Measurements from ENCODE around the gene ETS2. TPM values are rescaled to one million over a fixed set of nuclear protein-coding genes. Genes with fewer than 3 reads are reported as not detected.

The ETS2 gene
- total and polyA plus RNA-seq, 2 of the 8 experiments (the other 6 are each of a cell fraction or from before 2014, with no cell fraction given): 11.0 to 45.1 TPM

- no peak for TF ChIP-seq CHD7 (IDR thresholded peaks at IDR 0.05; ENCODE audit: insufficient replicate concordance, low read length)
- no peak for TF ChIP-seq SRF (IDR thresholded peaks at IDR 0.05; ENCODE audit: low read depth, low read length)
- TF ChIP-seq GTF2F1 (IDR thresholded peaks at IDR 0.05; ENCODE audit: borderline replicate concordance, low read depth, low read length): no peak
- no peak for TF ChIP-seq NANOG (IDR thresholded peaks at IDR 0.05; ENCODE audit: insufficient read depth, low read depth, low read length, poor library complexity, severe bottlenecking)
These were observed 44.2 kb upstream of the ETS2 start (continued) for GRCh38 chr21:38761531-38761930.
